ENCODE measurements around the gene ANKRD9. TPM values are rescaled to one million over a fixed set of nuclear protein-coding genes. Genes with fewer than 3 reads are reported as not detected.
A peak's percentile ranks its signal among the peaks of the same experiment; 100 is the strongest.

ANKRD9 gene
- total and polyA plus RNA-seq, 2 of the 13 experiments (the other 11 are each of a cell fraction or from before 2014, with no cell fraction given), result 10.0 to 15.0 TPM

GRCh38 chr14:102532204-102532658 is 22.7 kb upstream of the ANKRD9 start:
- Histone ChIP-seq H3K4me2 (ENCODE audit: low read depth, low read length) (no peak overlapping the region), H4K20me1 (ENCODE audit: insufficient read depth, low read length) (no peaks in the 10 kb centered on the region), H2AFZ (ENCODE audit: low read length) (no peak overlapping the region), H3K9ac (ENCODE audit: insufficient read depth, low read depth, low read length) (no peak overlapping the region), H3K4me1 (ENCODE audit: insufficient read depth, low read length) (peaks cover 46% of the 10 kb centered on the region), H3K79me2 (ENCODE audit: insufficient read depth, low read length) (no peaks in the 10 kb centered on the region), H3K4me3 (replicated peaks in 1 of 3; ENCODE audit: insufficient read depth in 1 of 3, low read depth in 2 of 3, low read length in 3 of 3) (no peak overlapping the region), H3K36me3 (replicated peaks in 1 of 2; ENCODE audit: control insufficient read depth in 1 of 2, insufficient read depth in 2 of 2, low read length in 2 of 2) (no peaks in the 10 kb centered on the region), H3K27ac (ENCODE audit: extremely low read length, insufficient read depth, low read length) (no peak overlapping the region), H3K9me3 (ENCODE audit: low read length) (no peaks in the 10 kb centered on the region), H3K27me3 (ENCODE audit: control insufficient read depth in 1 of 2, insufficient read depth in 2 of 2, low read length in 2 of 2) (no peaks in the 10 kb centered on the region)
- ChIA-PET POLR2A (no interaction called here), CTCF (ENCODE audit: low intra/inter-chr PET ratio, low total read pairs) (no interaction called here)
- intact Hi-C loops (cut with micrococcal nuclease; ENCODE audit: unreplicated experiment), result no loop called here
- 60% methylated on average over 3 of the region's 3 CpGs for WGBS (ENCODE audit: low lambda C conversion rate)
- no TSS peak for BruUV-seq (replicated peaks)
- DNase-seq (ENCODE audit: low spot score) (no peak), ATAC-seq (no peak), FAIRE-seq (no peak)
- in situ Hi-C loops (cut with HindIII; ENCODE audit: extremely low pct_ligation_motif_present, low pct_unique_long_range_greater_than_20kb), result no loop called here
- TF ChIP-seq ZMYM3 (CRISPR knock-in tag; IDR thresholded peaks at IDR 0.05) (peak; percentile 58; the same call in 1 of the 2 replicates), HOMEZ (CRISPR knock-in tag; IDR thresholded peaks at IDR 0.05; ENCODE audit: low read depth) (no peak), E2F5 (CRISPR knock-in tag; conservative IDR thresholded peaks at IDR 0.05) (no peak), HDAC6 (IDR thresholded peaks at IDR 0.05; ENCODE audit: low read depth, low read length) (no peak), TCF12 (IDR thresholded peaks at IDR 0.05) (no peak), TCF12 (CRISPR knock-in tag; IDR thresholded peaks at IDR 0.05) (no peak), NAIF1 (CRISPR knock-in tag; IDR thresholded peaks at IDR 0.05; ENCODE audit: borderline replicate concordance) (no peak), HNRNPK (IDR thresholded peaks at IDR 0.05; ENCODE audit: low read depth, low read length, poor library complexity, severe bottlenecking) (no peak), ZNF768 (CRISPR knock-in tag; IDR thresholded peaks at IDR 0.05) (peak; percentile 94; the same call in 1 of the 2 replicates)
